Measurements from ENCODE around the gene ACOXL. TPM values are rescaled to one million over a fixed set of nuclear protein-coding genes. Genes with fewer than 3 reads are reported as not detected.

ACOXL gene
- total and polyA plus RNA-seq, 2 of the 8 experiments (the other 6 are each of a cell fraction or from before 2014, with no cell fraction given): 11.4 to 20.6 TPM

DNA sequence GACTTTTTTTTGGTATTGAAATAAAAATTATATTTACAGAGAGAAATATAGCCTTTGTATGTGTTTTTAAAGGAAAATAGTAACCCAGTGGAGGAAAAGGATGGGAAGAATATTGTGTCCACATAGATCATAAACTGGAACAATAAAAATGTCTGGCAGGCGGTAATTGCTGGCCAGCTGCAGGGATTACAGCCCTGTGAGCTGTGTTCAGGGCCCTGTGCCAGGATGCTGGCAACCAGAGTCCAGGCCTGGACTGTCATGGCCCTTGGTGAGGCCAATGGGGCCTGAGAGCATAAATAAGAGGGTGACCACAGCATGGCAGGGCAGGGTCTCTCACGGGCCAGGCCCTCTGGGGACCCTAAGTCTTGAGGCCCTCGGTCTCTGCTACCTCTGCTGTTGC, 171.2 kb downstream of the ACOXL start (continued):
- TF ChIP-seq, protein P1, sequence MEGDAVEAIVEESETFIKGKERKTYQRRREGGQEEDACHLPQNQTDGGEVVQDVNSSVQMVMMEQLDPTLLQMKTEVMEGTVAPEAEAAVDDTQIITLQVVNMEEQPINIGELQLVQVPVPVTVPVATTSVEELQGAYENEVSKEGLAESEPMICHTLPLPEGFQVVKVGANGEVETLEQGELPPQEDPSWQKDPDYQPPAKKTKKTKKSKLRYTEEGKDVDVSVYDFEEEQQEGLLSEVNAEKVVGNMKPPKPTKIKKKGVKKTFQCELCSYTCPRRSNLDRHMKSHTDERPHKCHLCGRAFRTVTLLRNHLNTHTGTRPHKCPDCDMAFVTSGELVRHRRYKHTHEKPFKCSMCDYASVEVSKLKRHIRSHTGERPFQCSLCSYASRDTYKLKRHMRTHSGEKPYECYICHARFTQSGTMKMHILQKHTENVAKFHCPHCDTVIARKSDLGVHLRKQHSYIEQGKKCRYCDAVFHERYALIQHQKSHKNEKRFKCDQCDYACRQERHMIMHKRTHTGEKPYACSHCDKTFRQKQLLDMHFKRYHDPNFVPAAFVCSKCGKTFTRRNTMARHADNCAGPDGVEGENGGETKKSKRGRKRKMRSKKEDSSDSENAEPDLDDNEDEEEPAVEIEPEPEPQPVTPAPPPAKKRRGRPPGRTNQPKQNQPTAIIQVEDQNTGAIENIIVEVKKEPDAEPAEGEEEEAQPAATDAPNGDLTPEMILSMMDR (IDR thresholded peaks at IDR 0.05; ENCODE audit: control extremely low read depth in 1 of 3, insufficient read depth in 1 of 3, low read depth in 1 of 3, low read length in 3 of 3): no peak
- TF ChIP-seq RBBP5 (IDR thresholded peaks at IDR 0.05; ENCODE audit: borderline replicate concordance, low read depth, low read length) (no peak), TBP (IDR thresholded peaks at IDR 0.05; ENCODE audit: low read depth, low read length) (no peak)
